HepG2 (cell line): ENCODE data around the gene OR2V2. TPM values are rescaled to one million over a fixed set of nuclear protein-coding genes. Genes with fewer than 3 reads are reported as not detected.

ENCODE experiments used
- ATAC-seq: fragments of 200-7000 bp; cut with Tn5 transposase; 3 replicates; pipeline ENCODE4 v1.9.1; 2020; ENCODE audit warnings: mild to moderate bottlenecking, moderate library complexity
- BruUV-seq: library from RNA; stranded (reverse); fragments of 400-500 nt; replicated peaks from 2 replicates; lab custom pipeline; 2021; lab: Mats Ljungman, UMichigan
- CTCF ChIA-PET: fragments of 300-600 bp; formaldehyde crosslinking; extraction: SDS; loops from one replicate; lab custom pipeline; 2021; ENCODE audit warnings: low total read pairs, inconsistent platforms, low intra/inter-chr PET ratio; lab: Yijun Ruan, JAX
- POLR2A ChIA-PET: fragments of 350-600 bp; sonication (Branson Sonifier 250); formaldehyde crosslinking; loops from one replicate; lab custom pipeline; 2020; ENCODE audit warnings: antibody characterized with exemption, inconsistent platforms; lab: Yijun Ruan, JAX
- DNase-seq: peaks from one replicate; pipeline ENCODE4 v3.0.0-alpha.2; 2015; ENCODE audit warnings: low spot score
- FAIRE-seq: peaks from 3 replicates; lab custom pipeline; 2011; peaks lifted over from hg19 to GRCh38; lab: Jason Lieb, UNC
- H2AFZ ChIP-seq: one replicate; pipeline ENCODE4 v1.6.1; 2011; ENCODE audit warnings: low read length, inconsistent platforms
- H3K27ac ChIP-seq: fragments of 300-600 bp; 3 replicates; pipeline ENCODE4 v1.8.0; 2011; ENCODE audit warnings: mixed run types, mild to moderate bottlenecking, mixed read lengths, low read length, inconsistent platforms; ENCODE audit not compliant: insufficient read depth; ENCODE audit errors: extremely low read length
- H3K27me3 ChIP-seq, 2 experiments: fragments of 200-600 bp in 1 of 2; 2 replicates in 1 of 2; 3 replicates in 1 of 2; pipeline versions ENCODE4 v1.6.0 to v1.8.0; 2011; ENCODE audit warnings: low read length in 2 of 2, mild to moderate bottlenecking in 2 of 2, moderate library complexity in 2 of 2, inconsistent platforms in 1 of 2; ENCODE audit not compliant: insufficient read depth in 2 of 2, control insufficient read depth in 1 of 2
- H3K36me3 ChIP-seq, 2 experiments: fragments of 200-600 bp in 1 of 2; replicated peaks in 1 of 2; 2 replicates in 1 of 2; 3 replicates in 1 of 2; pipeline versions ENCODE4 v1.5.1 to v1.8.0; 2011; ENCODE audit warnings: low read length in 2 of 2, inconsistent platforms in 1 of 2; ENCODE audit not compliant: insufficient read depth in 2 of 2, control insufficient read depth in 1 of 2
- H3K4me1 ChIP-seq: 2 replicates; pipeline ENCODE4 v1.5.1; 2012; ENCODE audit warnings: low read length, inconsistent platforms; ENCODE audit not compliant: insufficient read depth
- H3K4me2 ChIP-seq: 2 replicates; pipeline ENCODE4 v1.6.0; 2011; ENCODE audit warnings: low read depth, low read length, inconsistent platforms
- H3K4me3 ChIP-seq, 3 experiments: fragments of 200-600 bp in 1 of 3; sonication (generic), shearing (Covaris generic) in 1 of 3; replicated peaks in 1 of 3; 2 replicates each; pipeline ENCODE4 v1.5.1; 2011 to 2016; ENCODE audit warnings: low read length in 3 of 3, inconsistent platforms in 2 of 3, low read depth in 2 of 3, mild to moderate bottlenecking in 2 of 3, control low read depth in 1 of 3, mixed read lengths in 1 of 3; ENCODE audit not compliant: insufficient read depth in 1 of 3
- H3K79me2 ChIP-seq: one replicate; pipeline ENCODE4 v1.6.1; 2011; ENCODE audit warnings: low read length, inconsistent platforms; ENCODE audit not compliant: insufficient read depth
- H3K9ac ChIP-seq: 2 replicates; pipeline ENCODE4 v1.6.0; 2011; ENCODE audit warnings: mild to moderate bottlenecking, low read depth, low read length, inconsistent platforms; ENCODE audit not compliant: insufficient read depth
- H3K9me3 ChIP-seq: 2 replicates; pipeline ENCODE4 v1.5.1; 2012; ENCODE audit warnings: mild to moderate bottlenecking, low read length
- H4K20me1 ChIP-seq: 2 replicates; pipeline ENCODE4 v1.6.0; 2011; ENCODE audit warnings: inconsistent platforms, mild to moderate bottlenecking, low read length, moderate library complexity; ENCODE audit not compliant: insufficient read depth
- CEBPG ChIP-seq: IDR thresholded peaks from 2 replicates; pipeline ENCODE4 v1.6.1; 2016
- HDAC1 ChIP-seq: sonication (generic); formaldehyde crosslinking; IDR thresholded peaks from 2 replicates; pipeline ENCODE4 v1.5.1; 2020; ENCODE audit warnings: mild to moderate bottlenecking, missing genetic modification reagents
- KLF9 ChIP-seq: IDR thresholded peaks from 2 replicates; pipeline ENCODE4 v1.6.1; 2016; ENCODE audit warnings: low read depth
- MEF2D ChIP-seq: sonication (generic); formaldehyde crosslinking; IDR thresholded peaks from 2 replicates; pipeline ENCODE4 v1.5.1; 2020; ENCODE audit warnings: mild to moderate bottlenecking, missing genetic modification reagents
- PRMT3 ChIP-seq: sonication (generic); formaldehyde crosslinking; IDR thresholded peaks from 2 replicates; pipeline ENCODE4 v1.8.1; 2022; ENCODE audit warnings: low read depth, mild to moderate bottlenecking, moderate library complexity, missing genetic modification reagents, borderline replicate concordance
- TCF7 ChIP-seq: sonication (generic); IDR thresholded peaks from 2 replicates; pipeline ENCODE4 v1.6.1; 2016; ENCODE audit warnings: antibody characterized with exemption, low read depth
- ZNF317 ChIP-seq: sonication (generic); formaldehyde crosslinking; IDR thresholded peaks from 2 replicates; pipeline ENCODE4 v1.5.0; 2020; ENCODE audit warnings: mild to moderate bottlenecking, missing genetic modification reagents
- ZNF329 ChIP-seq: sonication (generic); formaldehyde crosslinking; IDR thresholded peaks from 2 replicates; pipeline ENCODE4 v1.9.0; 2021; ENCODE audit warnings: low read depth, mild to moderate bottlenecking, missing genetic modification reagents
- ZNF510 ChIP-seq: sonication (generic); formaldehyde crosslinking; IDR thresholded peaks from 2 replicates; pipeline ENCODE4 v1.4.0; 2020; ENCODE audit warnings: low read depth, mild to moderate bottlenecking, missing genetic modification reagents
- ZNF883 ChIP-seq: sonication (generic); formaldehyde crosslinking; IDR thresholded peaks from 2 replicates; pipeline ENCODE4 v1.5.1; 2020; ENCODE audit warnings: mild to moderate bottlenecking, missing genetic modification reagents; ENCODE audit errors: not compliant biosample characterization
- WGBS: methylation state at CpG from one replicate; pipeline ENCODE4 v1.1.6; 2017; ENCODE audit warnings: low lambda C conversion rate; 5-methylcytosine and 5-hydroxymethylcytosine counted together
- in situ Hi-C: cut with HindIII; loops from 2 replicates; pipeline ENCODE4 v1.10.0; 2017; ENCODE audit warnings: low pct_unique_long_range_greater_than_20kb; ENCODE audit not compliant: extremely low pct_ligation_motif_present
- intact Hi-C: fragments of 100-400 bp; cut with micrococcal nuclease; formaldehyde crosslinking; loops from one replicate; pipeline ENCODE4 v1.10.0; 2022; ENCODE audit not compliant: unreplicated experiment
- polyA plus RNA-seq, 8 experiments: library from polyadenylated mRNA; depleted of rRNA in 3 of 8; stranded (reverse) in 7 of 8; unstranded in 1 of 8; fragments of >200 nt; fragmentation: Illumina TruSeq in 4 of 8; extraction: Trizol in 4 of 8; gene quantifications; 2 replicates each; pipeline versions ENCODE4 v1.2.1 to v1.2.3, GENCODE V29; 2011 to 2016; ENCODE audit warnings: low read depth in 4 of 8, missing spikeins in 1 of 8, mixed read lengths in 1 of 8; ENCODE audit not compliant: insufficient read depth in 1 of 8
- total RNA-seq, 5 experiments: library from RNA; depleted of rRNA; stranded (reverse); fragments of >200 nt; fragmentation: Illumina TruSeq; extraction: Trizol; gene quantifications; 2 replicates each; pipeline ENCODE4 v1.2.3, GENCODE V29; 2016; ENCODE audit warnings: low read depth in 1 of 5
- TF ChIP-seq, protein P1 (sequence below): sonication (generic); formaldehyde crosslinking; IDR thresholded peaks from 2 replicates; pipeline ENCODE4 v1.5.1; 2020; ENCODE audit warnings: mild to moderate bottlenecking, missing genetic modification reagents, borderline replicate concordance
- TF ChIP-seq, protein P2 (sequence below): sonication (generic); formaldehyde crosslinking; IDR thresholded peaks from 2 replicates; pipeline ENCODE4 v1.5.1; 2020; ENCODE audit warnings: mild to moderate bottlenecking, missing genetic modification reagents, moderate library complexity

The OR2V2 gene
- total and polyA plus RNA-seq, 2 of the 13 experiments (the other 11 are each of a cell fraction or from before 2014, with no cell fraction given) = not detected

- Histone ChIP-seq H3K9me3 (no peaks in the 10 kb centered on the region), H3K27ac (no peak overlapping the region), H3K27me3 (no peaks in the 10 kb centered on the region; a peak in 1 of 5 replicates), H4K20me1 (no peaks in the 10 kb centered on the region), H3K9ac (peak overlapping the region; percentile 63; the same call in 1 of the 2 replicates), H3K79me2 (no peaks in the 10 kb centered on the region), H3K4me1 (peaks cover 40% of the 10 kb centered on the region), H2AFZ (peak overlapping the region; percentile 22), H3K4me2 (peak overlapping the region; percentile 92), H3K36me3 (no peaks in the 10 kb centered on the region), H3K4me3 (peak overlapping the region; percentile 79 to 93 (median 81))
- CTCF ChIA-PET = no interaction called here
- ATAC-seq = peak; percentile 10
- WGBS = under 1% methylated on average over 19 of the region's 52 CpGs
- DNase-seq = no peak
- POLR2A ChIA-PET = interaction anchor here (2.2 to 7.2 kb wide), 3 partner anchors 14 to 53 kb away, joined by 13 to 104 read pairs (median 20); partner anchors contain the start of genes RACK1, TRIM41 and TRIM7
- FAIRE-seq = no peak
- BruUV-seq = no TSS peak
- intact Hi-C loops (loop anchor here (1.0 kb wide), 1 partner anchor 10 kb away; no protein-coding TSS in a partner anchor), in situ Hi-C loops (loop anchor here (5.0 kb wide), 1 partner anchor 32 kb away; the partner anchor contains the start of gene TRIM41)
- TF ChIP-seq, protein P1, sequence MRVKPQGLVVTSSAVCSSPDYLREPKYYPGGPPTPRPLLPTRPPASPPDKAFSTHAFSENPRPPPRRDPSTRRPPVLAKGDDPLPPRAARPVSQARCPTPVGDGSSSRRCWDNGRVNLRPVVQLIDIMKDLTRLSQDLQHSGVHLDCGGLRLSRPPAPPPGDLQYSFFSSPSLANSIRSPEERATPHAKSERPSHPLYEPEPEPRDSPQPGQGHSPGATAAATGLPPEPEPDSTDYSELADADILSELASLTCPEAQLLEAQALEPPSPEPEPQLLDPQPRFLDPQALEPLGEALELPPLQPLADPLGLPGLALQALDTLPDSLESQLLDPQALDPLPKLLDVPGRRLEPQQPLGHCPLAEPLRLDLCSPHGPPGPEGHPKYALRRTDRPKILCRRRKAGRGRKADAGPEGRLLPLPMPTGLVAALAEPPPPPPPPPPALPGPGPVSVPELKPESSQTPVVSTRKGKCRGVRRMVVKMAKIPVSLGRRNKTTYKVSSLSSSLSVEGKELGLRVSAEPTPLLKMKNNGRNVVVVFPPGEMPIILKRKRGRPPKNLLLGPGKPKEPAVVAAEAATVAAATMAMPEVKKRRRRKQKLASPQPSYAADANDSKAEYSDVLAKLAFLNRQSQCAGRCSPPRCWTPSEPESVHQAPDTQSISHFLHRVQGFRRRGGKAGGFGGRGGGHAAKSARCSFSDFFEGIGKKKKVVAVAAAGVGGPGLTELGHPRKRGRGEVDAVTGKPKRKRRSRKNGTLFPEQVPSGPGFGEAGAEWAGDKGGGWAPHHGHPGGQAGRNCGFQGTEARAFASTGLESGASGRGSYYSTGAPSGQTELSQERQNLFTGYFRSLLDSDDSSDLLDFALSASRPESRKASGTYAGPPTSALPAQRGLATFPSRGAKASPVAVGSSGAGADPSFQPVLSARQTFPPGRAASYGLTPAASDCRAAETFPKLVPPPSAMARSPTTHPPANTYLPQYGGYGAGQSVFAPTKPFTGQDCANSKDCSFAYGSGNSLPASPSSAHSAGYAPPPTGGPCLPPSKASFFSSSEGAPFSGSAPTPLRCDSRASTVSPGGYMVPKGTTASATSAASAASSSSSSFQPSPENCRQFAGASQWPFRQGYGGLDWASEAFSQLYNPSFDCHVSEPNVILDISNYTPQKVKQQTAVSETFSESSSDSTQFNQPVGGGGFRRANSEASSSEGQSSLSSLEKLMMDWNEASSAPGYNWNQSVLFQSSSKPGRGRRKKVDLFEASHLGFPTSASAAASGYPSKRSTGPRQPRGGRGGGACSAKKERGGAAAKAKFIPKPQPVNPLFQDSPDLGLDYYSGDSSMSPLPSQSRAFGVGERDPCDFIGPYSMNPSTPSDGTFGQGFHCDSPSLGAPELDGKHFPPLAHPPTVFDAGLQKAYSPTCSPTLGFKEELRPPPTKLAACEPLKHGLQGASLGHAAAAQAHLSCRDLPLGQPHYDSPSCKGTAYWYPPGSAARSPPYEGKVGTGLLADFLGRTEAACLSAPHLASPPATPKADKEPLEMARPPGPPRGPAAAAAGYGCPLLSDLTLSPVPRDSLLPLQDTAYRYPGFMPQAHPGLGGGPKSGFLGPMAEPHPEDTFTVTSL = 0 out of 2 replicates have a peak, but pooled peaks have one; percentile 9
- TF ChIP-seq ZNF883 (CRISPR knock-in tag) (peak; percentile 39), HDAC1 (peak; percentile 38; the same call in 1 of the 2 replicates), ZNF329 (CRISPR knock-in tag) (peak; percentile 54; the same call in 1 of the 2 replicates), PRMT3 (CRISPR knock-in tag) (no peak), KLF9 (CRISPR knock-in tag) (no peak), CEBPG (CRISPR knock-in tag) (no peak), TCF7 (no peak), ZNF510 (CRISPR knock-in tag) (no peak), MEF2D (CRISPR knock-in tag) (0 out of 2 replicates have a peak, but pooled peaks have one; percentile 43), ZNF317 (CRISPR knock-in tag) (peak; percentile 38; the same call in 1 of the 2 replicates)
- TF ChIP-seq, protein P2, sequence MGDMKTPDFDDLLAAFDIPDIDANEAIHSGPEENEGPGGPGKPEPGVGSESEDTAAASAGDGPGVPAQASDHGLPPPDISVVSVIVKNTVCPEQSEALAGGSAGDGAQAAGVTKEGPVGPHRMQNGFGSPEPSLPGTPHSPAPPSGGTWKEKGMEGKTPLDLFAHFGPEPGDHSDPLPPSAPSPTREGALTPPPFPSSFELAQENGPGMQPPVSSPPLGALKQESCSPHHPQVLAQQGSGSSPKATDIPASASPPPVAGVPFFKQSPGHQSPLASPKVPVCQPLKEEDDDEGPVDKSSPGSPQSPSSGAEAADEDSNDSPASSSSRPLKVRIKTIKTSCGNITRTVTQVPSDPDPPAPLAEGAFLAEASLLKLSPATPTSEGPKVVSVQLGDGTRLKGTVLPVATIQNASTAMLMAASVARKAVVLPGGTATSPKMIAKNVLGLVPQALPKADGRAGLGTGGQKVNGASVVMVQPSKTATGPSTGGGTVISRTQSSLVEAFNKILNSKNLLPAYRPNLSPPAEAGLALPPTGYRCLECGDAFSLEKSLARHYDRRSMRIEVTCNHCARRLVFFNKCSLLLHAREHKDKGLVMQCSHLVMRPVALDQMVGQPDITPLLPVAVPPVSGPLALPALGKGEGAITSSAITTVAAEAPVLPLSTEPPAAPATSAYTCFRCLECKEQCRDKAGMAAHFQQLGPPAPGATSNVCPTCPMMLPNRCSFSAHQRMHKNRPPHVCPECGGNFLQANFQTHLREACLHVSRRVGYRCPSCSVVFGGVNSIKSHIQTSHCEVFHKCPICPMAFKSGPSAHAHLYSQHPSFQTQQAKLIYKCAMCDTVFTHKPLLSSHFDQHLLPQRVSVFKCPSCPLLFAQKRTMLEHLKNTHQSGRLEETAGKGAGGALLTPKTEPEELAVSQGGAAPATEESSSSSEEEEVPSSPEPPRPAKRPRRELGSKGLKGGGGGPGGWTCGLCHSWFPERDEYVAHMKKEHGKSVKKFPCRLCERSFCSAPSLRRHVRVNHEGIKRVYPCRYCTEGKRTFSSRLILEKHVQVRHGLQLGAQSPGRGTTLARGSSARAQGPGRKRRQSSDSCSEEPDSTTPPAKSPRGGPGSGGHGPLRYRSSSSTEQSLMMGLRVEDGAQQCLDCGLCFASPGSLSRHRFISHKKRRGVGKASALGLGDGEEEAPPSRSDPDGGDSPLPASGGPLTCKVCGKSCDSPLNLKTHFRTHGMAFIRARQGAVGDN (CRISPR knock-in tag) = peak; percentile 55
Observed at GRCh38 chr5:181189962-181190710, 42.8 kb downstream of the OR2V2 start.
